Adrenal gland (tissue), 12 donors: ENCODE data around the gene PQBP1. TPM values are rescaled to one million over a fixed set of nuclear protein-coding genes. Genes with fewer than 3 reads are reported as not detected.

Experiments used
- DNase-seq, 7 donors: peaks; one replicate each; pipeline ENCODE4 v3.0.0-alpha.2; 2019 to 2020
- H3K27ac ChIP-seq, 5 donors: fragments of 200-600 bp; sonication (generic) in 4 of 5; 1 replicate in 3 of 5; 2 replicates in 2 of 5; pipeline versions ENCODE4 v1.5.1 to v1.8.0; 2016 to 2020; ENCODE audit warnings: mild to moderate bottlenecking in 1 of 5
- H3K27me3 ChIP-seq: fragments of 200-600 bp; 2 replicates; pipeline ENCODE4 v1.8.0; 2021
- H3K36me3 ChIP-seq, 2 donors: fragments of 200-600 bp; replicated peaks in 1 of 2; 1 replicate in 1 of 2; 2 replicates in 1 of 2; pipeline versions ENCODE4 v1.5.1 to v1.8.0; 2018 to 2022
- H3K4me1 ChIP-seq, 2 donors: fragments of 200-600 bp; replicated peaks in 1 of 2; 1 replicate in 1 of 2; 2 replicates in 1 of 2; pipeline versions ENCODE4 v1.5.1 to v1.8.0; 2018 to 2021
- H3K4me3 ChIP-seq, 4 donors: fragments of 200-600 bp; sonication (generic) in 3 of 4; one replicate each; pipeline ENCODE4 v1.5.1; 2016 to 2018
- H3K9me3 ChIP-seq, 3 donors: fragments of 200-600 bp; sonication (generic) in 1 of 3; replicated peaks in 1 of 3; 1 replicate in 2 of 3; 2 replicates in 1 of 3; pipeline versions ENCODE4 v1.5.1 to v1.8.0; 2016 to 2021
- CTCF ChIP-seq, 6 experiments: fragments of 450-650 bp in 4 of 6; fragments of 200-600 bp in 2 of 6; sonication (generic) in 1 of 6; IDR thresholded peaks; 1 replicate in 5 of 6; 2 replicates in 1 of 6; pipeline versions ENCODE4 v1.5.1 to v1.8.0; 2016 to 2021; ENCODE audit warnings: antibody characterized with exemption in 6 of 6, mild to moderate bottlenecking in 2 of 6, moderate library complexity in 1 of 6
- POLR2A ChIP-seq, 2 donors: fragments of 450-650 bp; IDR thresholded peaks; one replicate each; pipeline ENCODE4 v1.6.1; 2017; ENCODE audit warnings: antibody characterized with exemption in 2 of 2, mild to moderate bottlenecking in 2 of 2, moderate library complexity in 1 of 2
- WGBS, 4 donors: extraction: QIAGEN DNeasy Blood & Tissue Kit in 2 of 4; methylation state at CpG; one replicate each; pipeline versions ENCODE4 v1.1.5 to v1.1.7; 2013 to 2017; 5-methylcytosine and 5-hydroxymethylcytosine counted together
- intact Hi-C, 2 donors: fragments of 100-400 bp; cut with DNase I; formaldehyde crosslinking; loops; one replicate each; pipeline versions ENCODE4 v1.14.1 to v1.15.0; 2022 to 2023
- polyA plus RNA-seq, 3 donors: library from polyadenylated mRNA; stranded (reverse); fragments of 200-250 nt in 2 of 3; fragments of 350-450 nt in 1 of 3; fragmentation: Illumina TruSeq in 1 of 3; extraction: RNeasy Lipid Tissue Mini Kit (QIAGEN cat#74804) in 1 of 3; gene quantifications; one replicate each; pipeline ENCODE4 v1.2.3, GENCODE V29; 2013 to 2014
- total RNA-seq, 9 donors: library from RNA; depleted of rRNA in 4 of 9; stranded (reverse); fragments of >200 nt in 4 of 9; fragments of 120-200 nt in 1 of 9; fragmentation: NEBNext Ultra II Directional in 1 of 9; extraction: Animal tissue kit (Norgen Biotek cat#: 25700) in 1 of 9; gene quantifications; one replicate each; pipeline versions ENCODE4 v1.1.0 to v1.2.4, GENCODE V29; 2013 to 2023
- donor health status: healthy with polysubstance abuse.
- donor health status: Bipolar disorder and iron deficiency.
- donor health status: DM: yes; HTN: yes; CAD: no.
- donor health status: DM: no; HTN: no; CAD: no.
- donor health status: DM: no; HTN: no; CAD: no.
- donor health status: DM: yes; HTN: yes; CAD: no.

PQBP1 gene
- total and polyA plus RNA-seq, 12 donors = 53.1 to 316 (median 94.6) TPM

- WGBS, 4 donors = 60 to 100% (median 96%) methylated on average over 1 of the region's 1 CpG
- no peaks in the 10 kb centered on the region for H3K36me3 ChIP-seq
- intact Hi-C loops = no loop called here
These were observed 50.9 kb downstream of the PQBP1 start for GRCh38 chrX:48948589-48948988.

More at GRCh38 chrX:48948589-48948988, 50.9 kb downstream of the PQBP1 start:
- DNase-seq = no peak
- H3K27me3 ChIP-seq = no peaks in the 10 kb centered on the region
- TF ChIP-seq POLR2A (IDR thresholded peaks at IDR 0.05) = no peak
- no peak for TF ChIP-seq CTCF (IDR thresholded peaks at IDR 0.05)
- H3K4me1 ChIP-seq = no peaks in the 10 kb centered on the region
- H3K9me3 ChIP-seq = no peaks in the 10 kb centered on the region
- H3K27ac ChIP-seq = no peak overlapping the region
- H3K4me3 ChIP-seq = no peak overlapping the region

Other genes starting within 250 kb of the PQBP1 start
- 10 to 100 TPM in 5 of 9 donors, 1 to 10 TPM in 4; 1.1 to 22.5 (median 12.8) TPM for gene WAS, start 214.1 kb upstream of the PQBP1 start, total RNA-seq
- 10 to 100 TPM in 1 of 3 donors, 1 to 10 TPM in 2; 4.2 to 18.9 (median 9.1) TPM for gene WAS, start 214.1 kb upstream of the PQBP1 start, polyA plus RNA-seq
- gene SUV39H1, start 201.2 kb upstream of the PQBP1 start, total RNA-seq = 1 to 10 TPM; 2.6 to 4.4 (median 3.4) TPM
- 1 to 10 TPM; 2.6 to 3.2 (median 3.1) TPM for gene SUV39H1, start 201.2 kb upstream of the PQBP1 start, polyA plus RNA-seq
- under 1 TPM in 1 of 9 donors, not detected in 8; 0.94 TPM for gene GLOD5, start 136.2 kb upstream of the PQBP1 start, total RNA-seq
- not detected for gene GLOD5, start 136.2 kb upstream of the PQBP1 start, polyA plus RNA-seq
- under 1 TPM in 3 of 9 donors, not detected in 6; 0.27 to 0.43 (median 0.33) TPM for gene GATA1, start 111.3 kb upstream of the PQBP1 start, total RNA-seq
- gene GATA1, start 111.3 kb upstream of the PQBP1 start, polyA plus RNA-seq = not detected
- 100 to 1,000 TPM in 1 of 9 donors, 10 to 100 TPM in 8; 45.1 to 142 (median 72.6) TPM for gene HDAC6, start 95.9 kb upstream of the PQBP1 start, total RNA-seq
- 100 to 1,000 TPM in 2 of 3 donors, 10 to 100 TPM in 1; 87.2 to 303 (median 135) TPM for gene HDAC6, start 95.9 kb upstream of the PQBP1 start, polyA plus RNA-seq
- under 1 TPM in 1 of 9 donors, not detected in 8; 0.11 TPM for gene ERAS, start 71.4 kb upstream of the PQBP1 start, total RNA-seq
- under 1 TPM in 1 of 3 donors, not detected in 2; 0.20 TPM for gene ERAS, start 71.4 kb upstream of the PQBP1 start, polyA plus RNA-seq
- 100 to 1,000 TPM in 1 of 9 donors, 10 to 100 TPM in 2, 1 to 10 TPM in 5, under 1 TPM in 1; 0.97 to 151 (median 7.0) TPM for gene PCSK1N, start 62.3 kb upstream of the PQBP1 start, total RNA-seq
- 100 to 1,000 TPM in 2 of 3 donors, under 1 TPM in 1; 0.24 to 297 (median 113) TPM for gene PCSK1N, start 62.3 kb upstream of the PQBP1 start, polyA plus RNA-seq
- gene TIMM17B, start 162 bp upstream of the PQBP1 start, total RNA-seq = 10 to 100 TPM; 43.7 to 98.0 (median 64.7) TPM
- gene TIMM17B, start 162 bp upstream of the PQBP1 start, polyA plus RNA-seq = 10 to 100 TPM; 25.5 to 93.5 (median 56.9) TPM
- 10 to 100 TPM; 23.7 to 59.7 (median 32.9) TPM for gene SLC35A2, start 13.7 kb downstream of the PQBP1 start, total RNA-seq
- gene SLC35A2, start 13.7 kb downstream of the PQBP1 start, polyA plus RNA-seq = 10 to 100 TPM in 2 of 3 donors, 1 to 10 TPM in 1; 5.1 to 33.5 (median 11.1) TPM
- 10 to 100 TPM in 4 of 9 donors, 1 to 10 TPM in 5; 3.8 to 14.1 (median 9.7) TPM for gene PIM2, start 21.1 kb downstream of the PQBP1 start, total RNA-seq
- 10 to 100 TPM in 1 of 3 donors, 1 to 10 TPM in 2; 4.1 to 11.9 (median 4.8) TPM for gene PIM2, start 21.1 kb downstream of the PQBP1 start, polyA plus RNA-seq
- 10 to 100 TPM; 39.4 to 67.8 (median 54.3) TPM for gene OTUD5, start 59.7 kb downstream of the PQBP1 start, total RNA-seq
- gene OTUD5, start 59.7 kb downstream of the PQBP1 start, polyA plus RNA-seq = 10 to 100 TPM; 47.7 to 79.5 (median 52.2) TPM
- 1 to 10 TPM in 5 of 9 donors, under 1 TPM in 4; 0.22 to 2.1 (median 1.0) TPM for gene KCND1, start 73.9 kb downstream of the PQBP1 start, total RNA-seq
- 1 to 10 TPM in 1 of 3 donors, under 1 TPM in 2; 0.77 to 2.4 (median 0.82) TPM for gene KCND1, start 73.9 kb downstream of the PQBP1 start, polyA plus RNA-seq
- 10 to 100 TPM; 27.4 to 60.3 (median 37.9) TPM for gene GRIPAP1, start 104.3 kb downstream of the PQBP1 start, total RNA-seq
- gene GRIPAP1, start 104.3 kb downstream of the PQBP1 start, polyA plus RNA-seq = 10 to 100 TPM; 39.8 to 86.6 (median 44.1) TPM
- gene TFE3, start 145.4 kb downstream of the PQBP1 start, total RNA-seq = 100 to 1,000 TPM in 4 of 9 donors, 10 to 100 TPM in 5; 32.7 to 168 (median 94.7) TPM
- gene TFE3, start 145.4 kb downstream of the PQBP1 start, polyA plus RNA-seq = 10 to 100 TPM; 45.6 to 76.1 (median 65.9) TPM
- gene CCDC120, start 161.1 kb downstream of the PQBP1 start, total RNA-seq = 10 to 100 TPM in 1 of 9 donors, 1 to 10 TPM in 8; 1.2 to 30.6 (median 2.8) TPM
- 1 to 10 TPM; 1.1 to 8.2 (median 2.7) TPM for gene CCDC120, start 161.1 kb downstream of the PQBP1 start, polyA plus RNA-seq
- 10 to 100 TPM in 8 of 9 donors, 1 to 10 TPM in 1; 9.7 to 44.5 (median 34.4) TPM for gene PRAF2, start 176.1 kb downstream of the PQBP1 start, total RNA-seq
- gene PRAF2, start 176.1 kb downstream of the PQBP1 start, polyA plus RNA-seq = 100 to 1,000 TPM in 1 of 3 donors, 10 to 100 TPM in 2; 66.0 to 100 (median 85.5) TPM
- gene WDR45, start 182.0 kb downstream of the PQBP1 start, total RNA-seq = 100 to 1,000 TPM in 6 of 9 donors, 10 to 100 TPM in 3; 64.1 to 139 (median 108) TPM
- 100 to 1,000 TPM in 2 of 3 donors, 10 to 100 TPM in 1; 59.4 to 184 (median 170) TPM for gene WDR45, start 182.0 kb downstream of the PQBP1 start, polyA plus RNA-seq
- gene GPKOW, start 225.8 kb downstream of the PQBP1 start, total RNA-seq = 10 to 100 TPM; 21.5 to 58.4 (median 27.3) TPM
- 10 to 100 TPM; 10.1 to 21.8 (median 11.3) TPM for gene GPKOW, start 225.8 kb downstream of the PQBP1 start, polyA plus RNA-seq